Measurements from ENCODE around the gene PGGT1B.

Gene PGGT1B

DNA sequence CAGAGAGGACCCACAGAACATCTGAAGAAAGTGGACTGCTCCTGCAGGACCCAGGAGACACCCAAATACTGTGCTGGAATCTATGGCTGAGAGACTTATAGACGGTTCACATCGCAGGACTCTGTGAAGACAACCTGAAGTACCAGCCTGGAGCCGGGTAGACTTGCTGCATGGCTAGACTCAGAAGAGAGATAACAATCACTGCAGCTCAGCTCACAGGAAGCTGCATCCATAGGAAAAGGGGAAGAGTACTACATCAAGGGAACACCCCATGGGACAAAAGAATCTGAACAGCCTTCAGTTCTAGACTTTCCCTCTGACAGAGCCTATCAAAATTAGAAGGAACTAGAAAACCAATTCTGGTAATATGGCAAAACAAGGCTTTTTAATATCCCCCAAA is 66.5 kb downstream of the PGGT1B start:
- no peaks in the 10 kb centered on the region for H3K4me1 ChIP-seq (ENCODE audit: insufficient read depth, low read length, severe bottlenecking)

DNA sequence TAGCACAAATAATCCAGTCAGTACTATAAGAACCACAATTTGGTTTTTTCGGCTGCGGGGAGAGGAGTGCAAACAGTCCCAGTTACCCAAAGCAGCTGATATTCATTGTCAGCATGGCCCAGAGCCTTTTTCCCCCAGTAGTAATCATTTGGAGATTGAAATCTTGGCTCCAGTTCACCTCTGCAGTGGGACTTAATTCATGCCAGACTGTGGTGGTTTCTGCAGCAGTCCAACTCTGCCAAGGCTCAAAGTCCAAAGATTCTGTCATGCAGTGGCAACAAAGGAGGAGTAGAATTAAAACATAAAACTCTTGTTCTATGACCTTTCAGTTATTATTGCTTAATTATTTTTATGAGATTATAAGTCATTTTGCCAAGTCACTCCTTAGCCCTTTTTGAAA is 68.0 kb downstream of the PGGT1B start:
- Histone ChIP-seq H3K4me3 (ENCODE audit: low read depth, low read length, poor library complexity, severe bottlenecking) (no peak overlapping the region), H3K27me3 (ENCODE audit: insufficient read depth, low read length) (no peaks in the 10 kb centered on the region), H3K9me3 (ENCODE audit: low read length) (no peaks in the 10 kb centered on the region), H3K9ac (ENCODE audit: low read length) (no peak overlapping the region), H3F3A (ENCODE audit: insufficient read depth, low read length) (no peaks in the 10 kb centered on the region), H3K4me1 (ENCODE audit: insufficient read depth, low read length, severe bottlenecking) (no peaks in the 10 kb centered on the region), H4K20me1 (ENCODE audit: insufficient read depth, low read length) (no peaks in the 10 kb centered on the region), H3K9me2 (ENCODE audit: low read depth, low read length) (no peaks in the 10 kb centered on the region), H3K4me2 (ENCODE audit: low read length) (no peak overlapping the region), H3K27ac (ENCODE audit: low read depth, low read length, poor library complexity, severe bottlenecking) (no peak overlapping the region), H3K79me2 (ENCODE audit: insufficient read depth, low read length) (no peaks in the 10 kb centered on the region), H2AFZ (ENCODE audit: low read length) (no peak overlapping the region), H3K36me3 (ENCODE audit: insufficient read depth, low read length) (no peaks in the 10 kb centered on the region)
- TF ChIP-seq EZH2 (IDR thresholded peaks at IDR 0.05; ENCODE audit: borderline replicate concordance, low read length) (no peak), CTCF (IDR thresholded peaks at IDR 0.05; ENCODE audit: low read length) (no peak)

More for the DNA sequence above, 66.5 kb downstream of the PGGT1B start:
- Histone ChIP-seq H4K20me1 (ENCODE audit: insufficient read depth, low read length) (no peaks in the 10 kb centered on the region), H3F3A (ENCODE audit: insufficient read depth, low read length) (no peaks in the 10 kb centered on the region), H2AFZ (ENCODE audit: low read length) (no peak overlapping the region), H3K9ac (ENCODE audit: low read length) (no peak overlapping the region), H3K9me2 (ENCODE audit: low read depth, low read length) (no peaks in the 10 kb centered on the region), H3K36me3 (ENCODE audit: insufficient read depth, low read length) (no peaks in the 10 kb centered on the region), H3K79me2 (ENCODE audit: insufficient read depth, low read length) (no peaks in the 10 kb centered on the region), H3K4me3 (ENCODE audit: low read depth, low read length, poor library complexity, severe bottlenecking) (no peak overlapping the region), H3K27ac (ENCODE audit: low read depth, low read length, poor library complexity, severe bottlenecking) (no peak overlapping the region), H3K9me3 (ENCODE audit: low read length) (no peaks in the 10 kb centered on the region), H3K4me2 (ENCODE audit: low read length) (no peak overlapping the region), H3K27me3 (ENCODE audit: insufficient read depth, low read length) (no peaks in the 10 kb centered on the region)
- TF ChIP-seq EZH2 (IDR thresholded peaks at IDR 0.05; ENCODE audit: borderline replicate concordance, low read length) (no peak), CTCF (IDR thresholded peaks at IDR 0.05; ENCODE audit: low read length) (no peak)

DNA sequence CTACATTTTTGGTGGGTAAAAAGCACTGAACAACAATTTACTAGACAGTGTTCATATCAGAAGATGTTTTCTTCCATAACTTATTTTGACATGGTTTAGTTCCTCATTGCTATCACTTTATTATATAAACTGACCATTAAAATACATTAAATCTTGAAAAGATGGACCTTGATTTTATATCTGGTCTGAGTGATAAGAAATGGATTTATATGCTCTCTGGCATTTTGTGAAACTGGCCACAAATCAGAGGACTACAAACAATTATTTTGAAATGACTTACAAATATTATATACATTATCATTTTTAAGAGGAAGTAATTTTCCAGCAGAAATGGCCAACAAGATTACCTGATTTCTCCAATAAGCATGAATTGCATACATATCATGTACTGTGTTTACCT is 69.4 kb downstream of the PGGT1B start:
- no peaks in the 10 kb centered on the region for H4K20me1 ChIP-seq (ENCODE audit: insufficient read depth, low read length)
- no peaks in the 10 kb centered on the region for H3K9me3 ChIP-seq (ENCODE audit: low read length)
- no peak for TF ChIP-seq CTCF (IDR thresholded peaks at IDR 0.05; ENCODE audit: low read length)
- TF ChIP-seq EZH2 (IDR thresholded peaks at IDR 0.05; ENCODE audit: borderline replicate concordance, low read length) = no peak
- no peak overlapping the region for H3K9ac ChIP-seq (ENCODE audit: low read length)
- no peak overlapping the region for H3K4me3 ChIP-seq (ENCODE audit: low read depth, low read length, poor library complexity, severe bottlenecking)
- H3K4me2 ChIP-seq (ENCODE audit: low read length) = no peak overlapping the region
- no peaks in the 10 kb centered on the region for H3K36me3 ChIP-seq (ENCODE audit: insufficient read depth, low read length)
- H3K9me2 ChIP-seq (ENCODE audit: low read depth, low read length) = no peaks in the 10 kb centered on the region
- H3K79me2 ChIP-seq (ENCODE audit: insufficient read depth, low read length) = no peaks in the 10 kb centered on the region
- no peak overlapping the region for H2AFZ ChIP-seq (ENCODE audit: low read length)
- no peaks in the 10 kb centered on the region for H3K4me1 ChIP-seq (ENCODE audit: insufficient read depth, low read length, severe bottlenecking)
- no peaks in the 10 kb centered on the region for H3F3A ChIP-seq (ENCODE audit: insufficient read depth, low read length)
- H3K27me3 ChIP-seq (ENCODE audit: insufficient read depth, low read length) = no peaks in the 10 kb centered on the region
- H3K27ac ChIP-seq (ENCODE audit: low read depth, low read length, poor library complexity, severe bottlenecking) = no peak overlapping the region

Data from OCI-LY1 (cell line).